HG03520 (cell line): ENCODE data around the gene KBTBD7.

Source experiments
- ATAC-seq: cut with Tn5 transposase; IDR thresholded peaks from one replicate; pipeline ENCODE4 v1.9.1; 2021; ENCODE audit warnings: mild to moderate bottlenecking, moderate library complexity; ENCODE audit not compliant: unreplicated experiment

Gene KBTBD7, protein sequence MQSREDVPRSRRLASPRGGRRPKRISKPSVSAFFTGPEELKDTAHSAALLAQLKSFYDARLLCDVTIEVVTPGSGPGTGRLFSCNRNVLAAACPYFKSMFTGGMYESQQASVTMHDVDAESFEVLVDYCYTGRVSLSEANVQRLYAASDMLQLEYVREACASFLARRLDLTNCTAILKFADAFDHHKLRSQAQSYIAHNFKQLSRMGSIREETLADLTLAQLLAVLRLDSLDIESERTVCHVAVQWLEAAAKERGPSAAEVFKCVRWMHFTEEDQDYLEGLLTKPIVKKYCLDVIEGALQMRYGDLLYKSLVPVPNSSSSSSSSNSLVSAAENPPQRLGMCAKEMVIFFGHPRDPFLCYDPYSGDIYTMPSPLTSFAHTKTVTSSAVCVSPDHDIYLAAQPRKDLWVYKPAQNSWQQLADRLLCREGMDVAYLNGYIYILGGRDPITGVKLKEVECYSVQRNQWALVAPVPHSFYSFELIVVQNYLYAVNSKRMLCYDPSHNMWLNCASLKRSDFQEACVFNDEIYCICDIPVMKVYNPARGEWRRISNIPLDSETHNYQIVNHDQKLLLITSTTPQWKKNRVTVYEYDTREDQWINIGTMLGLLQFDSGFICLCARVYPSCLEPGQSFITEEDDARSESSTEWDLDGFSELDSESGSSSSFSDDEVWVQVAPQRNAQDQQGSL

GRCh38 chr13:41193919-41194824, at the start of gene KBTBD7:
TSS of gene KBTBD7 (minus strand) at chr13:41194569. CDS start at chr13:41194257, 312 bp downstream.
- peak; percentile 96 for ATAC-seq

DNA sequence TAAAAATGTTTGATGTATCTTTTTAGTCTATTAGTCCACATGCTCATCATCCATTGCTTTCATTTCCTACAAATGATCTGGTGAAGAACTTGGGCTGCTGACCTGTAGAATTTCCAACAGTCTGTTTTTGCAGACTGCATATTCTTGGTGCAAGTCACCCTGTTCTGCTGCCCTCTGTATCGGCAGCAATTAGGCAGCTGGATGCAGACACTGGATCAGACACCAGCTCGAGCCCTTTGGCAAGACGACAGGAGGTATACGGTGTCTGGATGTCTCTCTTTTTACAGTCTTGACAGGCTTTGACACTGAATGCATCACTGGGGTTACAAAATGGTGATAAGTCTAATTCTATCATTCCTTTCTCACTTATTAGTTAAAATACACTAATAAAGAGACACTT, 47.3 kb upstream of the KBTBD7 start:
- no peak for ATAC-seq

GRCh38 chr13:41236369-41236768, 42.0 kb upstream of the KBTBD7 start:
- no peak for ATAC-seq

GRCh38 chr13:41232578-41233480, 38.5 kb upstream of the KBTBD7 start:
- ATAC-seq: no peak

- no peak for ATAC-seq
These were observed 37.4 kb upstream of the KBTBD7 start for GRCh38 chr13:41231786-41232185.

DNA sequence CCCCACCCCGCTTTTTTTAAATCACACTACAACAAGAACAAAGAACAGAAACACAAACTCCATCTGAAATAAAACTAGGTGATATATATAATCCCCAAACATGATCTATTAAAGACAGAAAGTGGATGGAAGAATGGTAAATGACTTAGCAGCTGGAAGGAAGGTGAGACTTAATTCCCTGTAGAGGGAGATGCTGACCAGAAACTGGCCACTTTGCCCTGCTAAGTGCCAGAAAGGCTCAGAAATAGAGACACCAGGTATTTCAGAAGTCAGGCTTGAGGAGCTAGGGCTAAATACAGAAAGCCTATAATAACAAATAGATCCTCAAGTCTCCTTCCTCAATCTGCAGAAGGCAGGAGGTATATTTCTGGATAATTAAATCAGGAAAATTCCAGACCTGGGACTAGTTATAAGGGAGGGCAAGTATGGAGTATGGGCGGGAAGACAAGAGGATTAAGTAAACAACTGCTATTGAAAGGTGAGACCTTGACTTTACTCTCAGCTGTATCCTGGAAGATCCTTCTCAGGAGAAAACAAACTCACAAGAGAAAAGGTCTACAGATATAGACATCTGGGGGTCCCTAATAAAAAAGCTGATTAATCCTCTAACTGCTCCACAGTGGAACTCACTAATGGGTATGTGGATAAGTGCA, 36.8 kb upstream of the KBTBD7 start:
- ATAC-seq: no peak

DNA sequence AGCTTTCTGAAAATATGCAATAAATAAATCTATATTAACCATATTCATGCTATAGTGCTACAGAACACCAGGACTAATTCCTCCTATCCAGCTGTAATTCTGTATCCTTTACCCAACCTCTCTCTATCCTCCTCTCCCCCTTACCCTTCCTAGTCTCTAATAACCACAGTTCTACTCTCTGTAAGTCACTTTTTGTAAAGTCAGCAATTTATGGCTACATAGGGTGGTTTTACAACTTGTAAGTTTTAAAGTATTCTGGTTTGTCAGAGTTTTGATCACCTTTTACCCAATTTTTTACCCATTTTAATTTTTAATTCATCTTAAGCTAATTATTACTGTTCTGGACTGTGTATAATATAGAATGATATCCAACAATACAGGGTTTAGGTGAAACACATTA, 35.0 kb upstream of the KBTBD7 start:
- ATAC-seq: no peak

DNA sequence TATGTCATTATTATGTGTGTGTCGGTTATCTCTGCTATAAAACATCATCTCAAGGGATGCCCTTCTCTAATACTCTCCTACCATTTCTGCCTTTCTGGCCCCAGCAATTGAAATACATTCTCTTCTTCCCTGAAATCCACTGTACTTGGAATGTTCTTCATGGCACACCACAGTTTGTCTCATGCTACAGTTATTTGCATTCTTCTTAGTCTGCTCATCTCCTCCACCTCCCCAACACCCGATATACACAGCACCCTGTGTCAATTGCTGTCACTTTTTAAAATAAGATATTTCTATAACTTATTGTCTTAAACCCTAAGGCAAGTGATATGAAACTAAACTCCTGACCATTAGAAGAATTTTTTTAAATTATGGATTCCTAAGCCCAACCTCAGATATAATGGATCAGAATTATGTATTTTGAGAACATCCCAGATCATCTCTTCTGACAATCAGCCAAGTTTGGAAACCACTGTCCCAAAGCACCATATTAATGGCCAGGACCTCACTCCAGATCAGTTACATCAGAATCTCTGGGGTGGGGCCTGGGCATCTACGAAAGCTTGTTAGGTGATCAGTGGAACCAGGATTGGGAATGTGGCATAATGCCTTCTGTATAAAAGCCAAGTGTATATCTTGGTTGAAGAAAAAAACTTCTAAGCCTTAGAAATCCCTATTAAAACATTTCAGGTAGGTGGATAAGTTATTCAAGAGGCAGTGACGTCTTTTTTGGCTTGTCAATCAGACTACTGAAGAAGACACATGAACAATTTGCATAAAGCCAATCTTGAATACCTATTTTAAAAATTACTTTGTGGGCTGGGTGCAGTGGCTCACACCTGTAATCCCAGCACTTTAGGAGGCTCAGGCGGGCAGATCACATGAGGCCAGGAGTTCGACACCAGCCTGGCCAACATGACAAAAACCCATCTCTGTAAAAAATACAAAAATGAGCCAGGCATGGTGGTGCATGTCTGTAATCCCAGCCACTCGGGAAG, 30.0 kb upstream of the KBTBD7 start:
- no peak for ATAC-seq

- ATAC-seq: peak; percentile 60
These were observed 28.0 kb upstream of the KBTBD7 start for GRCh38 chr13:41222259-41222852.

DNA sequence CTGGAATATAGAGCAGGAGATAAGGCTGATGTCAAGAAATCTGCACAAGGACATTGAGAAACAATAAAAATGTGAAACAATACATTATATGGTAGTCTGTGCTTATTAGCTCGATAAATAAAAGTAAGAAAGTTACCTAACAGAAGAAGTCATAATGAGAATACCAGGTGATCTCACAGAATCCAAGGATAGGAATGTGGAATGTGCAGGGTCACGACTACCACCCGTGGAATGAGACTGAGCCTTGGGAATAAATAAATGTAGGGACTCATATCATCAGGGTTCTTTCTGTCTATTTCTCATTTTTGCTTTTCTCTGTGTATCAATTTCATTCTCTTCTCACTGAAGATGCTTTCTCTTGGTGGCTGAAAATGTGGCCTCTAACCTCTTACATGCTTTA, 26.0 kb upstream of the KBTBD7 start:
- ATAC-seq: no peak

DNA sequence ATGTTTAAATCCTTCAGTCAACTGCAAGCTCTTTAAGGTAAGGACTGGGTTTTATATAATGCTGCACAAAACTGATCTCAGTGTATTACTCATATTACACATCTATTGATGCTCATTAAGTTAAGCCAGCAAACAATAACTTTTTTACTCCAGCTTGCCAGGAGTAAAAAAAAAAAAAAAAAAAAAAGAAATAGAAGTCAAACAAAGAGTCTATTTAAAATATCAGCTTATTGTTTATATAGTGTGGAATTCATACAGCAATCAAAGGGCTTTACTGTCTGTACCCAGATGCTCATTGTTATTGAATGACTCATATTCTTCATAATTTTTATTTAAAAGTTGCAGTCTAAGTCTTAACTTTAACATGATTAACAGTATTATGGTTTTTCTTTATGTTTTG, 21.8 kb upstream of the KBTBD7 start:
- ATAC-seq: no peak

- no peak for ATAC-seq
These were observed 19.6 kb upstream of the KBTBD7 start for GRCh38 chr13:41213919-41214318.

DNA sequence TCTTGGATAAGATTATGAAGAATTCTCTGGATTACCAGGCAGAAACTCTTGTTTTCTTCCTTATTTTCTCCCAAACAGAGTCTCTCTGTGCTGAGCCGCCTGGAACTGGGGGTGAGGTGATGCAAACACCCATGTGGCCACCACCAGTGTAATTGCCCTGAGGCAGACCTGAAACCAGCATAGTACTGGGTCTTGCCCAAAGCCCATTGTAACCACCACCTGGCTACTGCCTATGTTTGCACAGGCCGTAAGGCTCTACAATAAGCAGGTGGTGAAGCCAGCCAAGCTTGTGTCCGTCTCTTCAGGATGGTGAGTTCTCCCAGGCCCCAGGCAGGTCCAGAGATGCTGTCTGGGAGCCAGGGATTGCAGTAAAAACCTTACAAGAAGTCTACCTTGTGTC, 18.9 kb upstream of the KBTBD7 start:
- no peak for ATAC-seq

DNA sequence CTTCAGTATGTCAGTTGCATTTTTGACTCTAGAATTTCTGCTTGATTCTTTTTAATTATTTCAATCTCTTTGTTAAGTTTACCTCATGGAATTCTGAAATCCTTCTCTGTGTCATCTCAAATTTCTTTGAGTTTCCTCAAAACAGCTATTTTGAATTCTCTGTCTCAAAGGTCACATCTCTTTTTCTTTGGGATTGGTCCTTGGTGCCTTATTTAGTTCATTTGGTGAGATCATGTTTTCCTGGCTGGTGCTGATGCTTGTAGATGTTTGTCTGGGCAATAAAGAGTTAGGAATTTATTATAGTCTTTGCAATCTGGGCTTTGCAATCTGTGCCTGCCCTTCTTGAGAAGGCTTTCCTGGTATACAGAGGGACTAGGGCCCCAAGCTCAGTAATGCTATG, 18.5 kb upstream of the KBTBD7 start:
- ATAC-seq: no peak

GRCh38 chr13:41211062-41211461, 16.7 kb upstream of the KBTBD7 start:
- no peak for ATAC-seq

DNA sequence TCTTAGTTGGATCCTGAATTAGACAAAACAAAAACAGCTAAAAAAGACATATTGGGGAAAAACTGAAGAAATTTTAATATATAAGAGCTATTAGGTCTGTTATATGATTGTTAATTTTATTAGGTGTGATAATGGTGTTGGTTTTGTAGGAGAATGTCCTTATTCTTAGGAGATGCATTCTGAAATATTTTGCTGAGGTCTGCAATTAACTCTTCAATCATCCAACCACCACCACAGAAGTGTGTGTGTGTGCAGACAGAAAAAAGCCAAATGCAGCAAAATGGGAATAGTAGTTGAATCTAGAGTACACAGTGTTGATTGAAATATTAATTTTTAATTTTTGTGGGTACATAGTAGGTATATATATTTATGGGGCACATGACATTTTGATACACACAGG, 12.1 kb upstream of the KBTBD7 start:
- no peak for ATAC-seq

GRCh38 chr13:41203810-41204209, 9.4 kb upstream of the KBTBD7 start:
- no peak for ATAC-seq

DNA sequence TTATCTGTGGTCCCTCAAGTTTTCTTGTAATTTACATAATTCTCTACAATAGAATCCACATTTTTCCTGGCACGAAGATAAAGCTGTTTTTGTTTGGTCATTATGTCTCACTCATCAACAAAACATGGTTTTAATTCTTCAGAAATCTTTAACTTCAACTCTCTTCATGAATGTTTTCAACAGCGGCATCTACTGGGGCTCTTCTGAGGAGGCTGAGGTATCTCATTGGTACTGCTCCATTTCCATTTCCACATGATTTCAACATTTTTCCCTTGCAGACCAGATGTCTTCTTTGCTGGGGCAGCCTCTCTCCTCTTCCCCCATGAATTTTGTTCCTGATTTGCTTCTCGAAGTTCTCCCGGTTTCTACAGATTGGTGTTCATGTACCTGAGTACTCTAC, 5.8 kb upstream of the KBTBD7 start:
- no peak for ATAC-seq
